ENCODE data around the gene KLHL30.
"Not testable (repeated sequence)": the region's sequence is repeated elsewhere in the genome, so short reads cannot be mapped to it uniquely, and the experiment has no call there.

The KLHL30 gene

GRCh38 chr2:238170386-238171071 lies 32.1 kb downstream of the KLHL30 start:
- no peaks in the 10 kb centered on the region for H3K9me3 ChIP-seq (replicated peaks in 1 of 11)
- H3K4me3 ChIP-seq: peak overlapping the region in 2 of 10 experiments; percentile 22 to 46; a peak in 3 of 20 replicates
- peak overlapping the region; percentile 29 to 91 (median 75) for H3K4me2 ChIP-seq
- H3K27ac ChIP-seq: peak overlapping the region in 9 of 11 experiments; percentile 52 to 95 (median 86); a peak in 18 of 22 replicates
- no peaks in the 10 kb centered on the region for H3K27me3 ChIP-seq
- peaks cover 73 to 96% (median 85%) of the 10 kb centered on the region in 11 experiments for H3K36me3 ChIP-seq
- H3K4me1 ChIP-seq: peaks cover 15 to 60% (median 47%) of the 10 kb centered on the region in 10 experiments
- peak overlapping the region in 8 of 11 experiments; percentile 25 to 80 (median 70); a peak in 15 of 22 replicates for H3K9ac ChIP-seq
- no peak for TF ChIP-seq Cebpa-rat (IDR thresholded peaks at IDR 0.05)
- peaks cover 0 to 46% (median 0%) of the 10 kb centered on the region in 11 experiments; a peak in 7 of 22 replicates for H4K20me1 ChIP-seq

- Histone ChIP-seq H4K20me1 (peaks cover 0 to 45% (median 0%) of the 10 kb centered on the region in 11 experiments; a peak in 6 of 22 replicates), H3K4me1 (peaks cover 15 to 60% (median 47%) of the 10 kb centered on the region in 10 experiments), H3K9ac (peak overlapping the region in 6 of 11 experiments; percentile 63 to 80 (median 74); a peak in 11 of 22 replicates), H3K36me3 (peaks cover 77 to 95% (median 88%) of the 10 kb centered on the region in 11 experiments), H3K27ac (peak overlapping the region in 9 of 11 experiments; percentile 52 to 95 (median 86); a peak in 18 of 22 replicates), H3K4me2 (peak overlapping the region in 9 of 11 experiments; percentile 46 to 91 (median 76); a peak in 18 of 22 replicates)
- peak in 4 of 11 experiments; percentile 14 to 45 (median 34); a peak in 7 of 22 replicates for TF ChIP-seq Cebpa-rat (IDR thresholded peaks at IDR 0.05)
- H3K9me3 ChIP-seq (replicated peaks in 1 of 11); H3K27me3 ChIP-seq; H3K4me3 ChIP-seq: not testable (repeated sequence)
Measured at GRCh38 chr2:238171072-238171431, 32.6 kb downstream of the KLHL30 start.

GRCh38 chr2:238171575-238172187 lies 33.2 kb downstream of the KLHL30 start:
- no peak overlapping the region for H3K4me3 ChIP-seq
- peaks cover 80 to 97% (median 92%) of the 10 kb centered on the region in 11 experiments for H3K36me3 ChIP-seq
- TF ChIP-seq Cebpa-rat (IDR thresholded peaks at IDR 0.05): no peak
- no peaks in the 10 kb centered on the region for H3K9me3 ChIP-seq (replicated peaks in 1 of 11)
- H3K4me2 ChIP-seq: peak overlapping the region in 6 of 11 experiments; percentile 70 to 91 (median 79); a peak in 12 of 22 replicates
- H3K27me3 ChIP-seq: no peaks in the 10 kb centered on the region
- H3K4me1 ChIP-seq: peaks cover 15 to 60% (median 47%) of the 10 kb centered on the region in 10 experiments
- H3K9ac ChIP-seq: peak overlapping the region in 3 of 11 experiments; percentile 14 to 77 (median 16); a peak in 2 of 22 replicates
- peaks cover 0 to 39% (median 0%) of the 10 kb centered on the region in 11 experiments; a peak in 6 of 22 replicates for H4K20me1 ChIP-seq
- peak overlapping the region in 7 of 11 experiments; percentile 78 to 95 (median 89); a peak in 14 of 22 replicates for H3K27ac ChIP-seq

GRCh38 chr2:238172439-238172838 lies 34.0 kb downstream of the KLHL30 start:
- H3K9me3 ChIP-seq (replicated peaks in 1 of 11): no peaks in the 10 kb centered on the region
- TF ChIP-seq Cebpa-rat (IDR thresholded peaks at IDR 0.05): no peak
- no peaks in the 10 kb centered on the region for H3K27me3 ChIP-seq
- H3K4me2 ChIP-seq: peak overlapping the region in 2 of 11 experiments; percentile 90 to 91; a peak in 2 of 22 replicates
- peaks cover 80 to 99% (median 94%) of the 10 kb centered on the region in 11 experiments for H3K36me3 ChIP-seq
- no peak overlapping the region for H3K4me3 ChIP-seq
- peak overlapping the region in 6 of 11 experiments; percentile 23 to 95 (median 91); a peak in 7 of 22 replicates for H3K27ac ChIP-seq
- H3K9ac ChIP-seq: peak overlapping the region in 1 of 11 experiments; percentile 12; a peak in 2 of 22 replicates
- H3K4me1 ChIP-seq: peaks cover 15 to 60% (median 46%) of the 10 kb centered on the region in 10 experiments
- H4K20me1 ChIP-seq: peaks cover 0 to 35% (median 0%) of the 10 kb centered on the region in 11 experiments; a peak in 4 of 22 replicates

GRCh38 chr2:238173692-238174091 lies 35.2 kb downstream of the KLHL30 start:
- Histone ChIP-seq H3K9ac (no peak overlapping the region), H3K9me3 (replicated peaks in 1 of 11) (no peaks in the 10 kb centered on the region), H3K4me1 (peaks cover 15 to 47% (median 34%) of the 10 kb centered on the region in 10 experiments), H3K4me3 (no peak overlapping the region), H3K36me3 (peaks cover 82 to 99% (median 94%) of the 10 kb centered on the region in 11 experiments), H3K27me3 (no peaks in the 10 kb centered on the region), H3K27ac (peak overlapping the region in 2 of 11 experiments; percentile 94 to 95; a peak in 3 of 22 replicates), H4K20me1 (peaks cover 0 to 35% (median 0%) of the 10 kb centered on the region in 11 experiments; a peak in 5 of 22 replicates), H3K4me2 (no peak overlapping the region)
- no peak for TF ChIP-seq Cebpa-rat (IDR thresholded peaks at IDR 0.05)

- H3K27ac ChIP-seq: peak overlapping the region in 2 of 11 experiments; percentile 22 to 95; a peak in 1 of 22 replicates
- H3K4me3 ChIP-seq: no peak overlapping the region
- peaks cover 88 to 99% (median 94%) of the 10 kb centered on the region in 11 experiments for H3K36me3 ChIP-seq
- peaks cover 0 to 35% (median 0%) of the 10 kb centered on the region in 11 experiments; a peak in 6 of 22 replicates for H4K20me1 ChIP-seq
- no peaks in the 10 kb centered on the region for H3K9me3 ChIP-seq (replicated peaks in 1 of 11)
- H3K9ac ChIP-seq: no peak overlapping the region
- TF ChIP-seq Cebpa-rat (IDR thresholded peaks at IDR 0.05): no peak
- no peaks in the 10 kb centered on the region for H3K27me3 ChIP-seq
- H3K4me2 ChIP-seq: no peak overlapping the region
- peaks cover 15 to 41% (median 29%) of the 10 kb centered on the region in 10 experiments for H3K4me1 ChIP-seq
Measured at GRCh38 chr2:238174291-238174690, 35.8 kb downstream of the KLHL30 start.

- Histone ChIP-seq H3K9me3 (replicated peaks in 1 of 11) (no peaks in the 10 kb centered on the region), H3K27me3 (no peaks in the 10 kb centered on the region), H3K27ac (peak overlapping the region in 2 of 11 experiments; percentile 22 to 95; a peak in 1 of 22 replicates), H3K36me3 (peaks cover 92 to 99% (median 96%) of the 10 kb centered on the region in 11 experiments), H3K4me3 (no peak overlapping the region), H4K20me1 (peaks cover 0 to 33% (median 0%) of the 10 kb centered on the region in 11 experiments; a peak in 6 of 22 replicates), H3K4me1 (peaks cover 13 to 37% (median 25%) of the 10 kb centered on the region in 10 experiments), H3K9ac (no peak overlapping the region), H3K4me2 (no peak overlapping the region)
- no peak for TF ChIP-seq Cebpa-rat (IDR thresholded peaks at IDR 0.05)
Measured at GRCh38 chr2:238174701-238175100, 36.2 kb downstream of the KLHL30 start.

- Histone ChIP-seq H3K4me3 (no peak overlapping the region), H3K9me3 (replicated peaks in 1 of 11) (no peaks in the 10 kb centered on the region), H3K27me3 (no peaks in the 10 kb centered on the region), H3K4me2 (no peak overlapping the region), H3K27ac (no peak overlapping the region), H3K36me3 (peaks cover 96 to 100% (median 99%) of the 10 kb centered on the region in 11 experiments), H3K4me1 (peaks cover 0 to 18% (median 6%) of the 10 kb centered on the region in 10 experiments; a peak in 14 of 20 replicates), H4K20me1 (peaks cover 0 to 28% (median 0%) of the 10 kb centered on the region in 11 experiments; a peak in 4 of 22 replicates), H3K9ac (no peak overlapping the region)
- TF ChIP-seq Cebpa-rat (IDR thresholded peaks at IDR 0.05): no peak
Measured at GRCh38 chr2:238176613-238177012, 38.1 kb downstream of the KLHL30 start.
